A673 (cell line): ENCODE measurements around the gene TSGA10.
A peak's percentile ranks its signal among the peaks of the same experiment; 100 is the strongest.

ENCODE experiments used
- CTCF ChIP-seq: fragments of 300-800, 200-600 bp; sonication (generic); conservative IDR thresholded peaks from 2 replicates; pipeline ENCODE4 v1.5.1; 2017; ENCODE audit warnings: low read depth, mild to moderate bottlenecking, antibody characterized with exemption, low read length, moderate library complexity, mixed read lengths
- EZH2 ChIP-seq: fragments of 200-600 bp; sonication (generic); IDR thresholded peaks from 2 replicates; pipeline ENCODE4 v1.6.1; 2017; ENCODE audit warnings: borderline replicate concordance, low read depth, mild to moderate bottlenecking, mixed read lengths, antibody characterized with exemption, low read length; ENCODE audit not compliant: poor library complexity, severe bottlenecking

GRCh38 chr2:99085421-99085820, 69.3 kb downstream of the TSGA10 start:
- TF ChIP-seq EZH2 (no peak), CTCF (peak; percentile 43)
